NCI-H446 (cell line): ENCODE measurements around the gene ERICH4.
A peak's percentile ranks its signal among the peaks of the same experiment; 100 is the strongest.
"Not testable (repeated sequence)": the region's sequence is repeated elsewhere in the genome, so short reads cannot be mapped to it uniquely, and the experiment has no call there.

Experiments
- DNase-seq, 2 experiments: peaks; one replicate each; lab custom pipeline; 2025; lab: John Stamatoyannopoulos, UW

The ERICH4 gene

DNA sequence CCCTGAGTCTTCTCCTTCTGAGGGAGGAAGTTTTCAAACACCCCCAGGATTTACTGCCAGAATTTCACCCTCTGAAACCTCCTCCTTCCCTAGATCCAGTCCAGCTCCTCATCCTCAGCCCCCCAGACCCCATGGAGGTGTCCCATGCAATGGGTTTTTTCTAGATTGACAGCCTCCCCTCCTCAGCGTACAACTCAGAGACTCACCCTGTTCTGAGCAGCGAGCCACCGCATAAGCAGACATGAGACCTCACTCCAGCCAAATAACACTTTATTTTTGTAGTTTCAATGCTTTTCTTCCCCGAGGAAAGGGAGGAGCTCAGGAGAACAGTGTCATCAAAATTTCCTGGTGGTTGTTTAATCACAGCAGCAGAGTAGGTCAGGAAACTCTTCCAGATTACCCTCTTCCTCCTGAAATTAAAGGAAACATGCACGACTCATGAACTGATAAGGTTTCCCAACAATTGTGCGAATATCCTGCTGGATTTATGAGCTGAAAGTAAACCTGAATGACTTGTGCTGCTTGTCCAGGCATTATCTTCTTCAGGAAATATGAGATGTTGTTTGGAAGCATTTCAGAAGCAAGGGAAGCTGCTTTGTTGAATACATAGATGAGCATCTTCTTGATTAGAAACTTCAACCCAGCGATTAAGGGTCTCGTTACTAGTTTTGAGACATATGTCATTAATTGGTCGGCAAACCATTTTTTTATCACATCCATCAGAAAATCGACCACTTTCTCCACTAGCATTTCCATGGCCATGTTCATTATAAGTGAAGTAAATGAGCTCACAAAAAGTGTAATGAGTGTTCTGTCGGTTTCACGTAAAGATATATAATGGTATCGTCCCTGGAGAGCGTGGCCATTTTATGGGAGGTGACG, 36.2 kb downstream of the ERICH4 start:
- DNase-seq: peak in 1 of 2 experiments; percentile 16

DNA sequence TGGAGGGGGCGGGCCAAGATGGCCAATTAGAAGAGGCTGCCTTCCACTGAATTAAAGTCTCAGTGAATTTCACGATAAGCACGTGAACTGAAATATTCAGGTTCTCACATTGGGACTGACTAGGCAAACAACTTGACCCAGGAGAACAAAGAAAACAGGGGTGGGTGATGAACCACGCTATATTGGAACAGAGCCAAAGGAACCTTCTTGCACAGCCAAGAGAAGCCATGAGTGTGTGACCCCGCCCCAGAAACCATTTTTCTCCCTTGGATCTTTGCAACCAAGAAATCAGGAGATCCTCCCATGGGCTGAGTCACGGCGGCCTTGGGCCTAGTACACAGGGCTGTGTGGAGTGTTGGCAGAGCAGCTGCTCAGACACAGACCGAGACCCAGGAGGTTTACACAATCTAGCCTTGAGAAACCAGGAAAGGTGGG, 36.8 kb downstream of the ERICH4 start:
- peak; percentile 16 to 62 for DNase-seq

DNA sequence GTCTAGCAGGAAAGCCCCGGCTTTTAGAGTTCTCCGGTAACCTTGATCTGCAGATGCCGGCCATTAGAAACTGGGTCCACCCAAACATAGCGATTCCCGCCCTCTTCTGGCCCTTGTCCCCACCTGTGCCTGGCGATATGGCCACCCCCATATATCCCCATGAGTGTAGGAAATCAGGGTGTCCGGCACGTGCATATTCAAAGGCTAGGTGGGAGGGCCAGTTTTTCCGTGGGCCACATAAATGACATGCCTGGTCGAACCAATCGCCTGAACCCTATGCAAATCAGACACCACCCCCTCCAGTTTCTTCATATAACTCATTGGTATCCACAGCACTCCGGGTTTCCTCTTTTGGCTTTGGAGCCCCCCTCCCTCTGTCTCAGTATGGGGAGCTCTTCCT, 37.4 kb downstream of the ERICH4 start:
- DNase-seq: no peak

DNA sequence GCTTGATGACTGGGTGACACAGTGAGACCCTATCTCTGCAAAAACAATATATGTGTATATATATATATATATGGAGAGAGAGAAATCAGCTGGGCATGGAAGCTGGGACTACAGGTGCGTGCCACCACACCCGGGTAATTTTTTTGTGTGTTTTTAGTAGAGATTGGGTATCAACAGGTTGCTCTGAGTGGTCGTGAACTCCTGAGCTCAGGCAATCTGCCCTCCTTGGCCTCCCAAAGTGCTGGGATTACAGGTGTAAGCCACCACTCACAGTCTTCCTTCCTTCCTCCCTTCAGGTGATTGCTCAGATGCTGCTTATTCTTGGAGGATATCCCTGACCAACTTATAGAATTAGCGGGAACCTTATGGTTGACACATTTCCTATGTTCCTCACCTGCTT, 41.9 kb downstream of the ERICH4 start:
- no peak for DNase-seq

DNA sequence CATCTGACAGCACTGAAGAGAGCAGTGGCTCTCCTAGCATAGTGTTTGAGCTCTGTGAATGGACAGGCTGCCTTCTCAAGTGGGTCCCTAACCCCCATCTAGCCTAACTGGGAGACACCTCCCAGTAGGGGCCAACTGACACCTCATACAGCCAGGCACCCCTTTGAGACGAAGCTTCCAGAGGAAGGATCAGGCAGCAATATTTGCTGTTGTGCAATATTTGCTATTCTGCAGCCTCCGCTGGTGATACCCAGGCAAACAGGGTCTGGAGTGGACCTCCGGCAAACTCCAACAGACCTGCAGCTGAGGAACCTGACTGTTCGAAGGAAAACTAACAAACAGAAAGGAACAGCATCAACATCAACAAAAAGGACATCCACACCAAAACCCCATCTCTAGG, 44.0 kb downstream of the ERICH4 start:
- DNase-seq: not testable (repeated sequence)

DNA sequence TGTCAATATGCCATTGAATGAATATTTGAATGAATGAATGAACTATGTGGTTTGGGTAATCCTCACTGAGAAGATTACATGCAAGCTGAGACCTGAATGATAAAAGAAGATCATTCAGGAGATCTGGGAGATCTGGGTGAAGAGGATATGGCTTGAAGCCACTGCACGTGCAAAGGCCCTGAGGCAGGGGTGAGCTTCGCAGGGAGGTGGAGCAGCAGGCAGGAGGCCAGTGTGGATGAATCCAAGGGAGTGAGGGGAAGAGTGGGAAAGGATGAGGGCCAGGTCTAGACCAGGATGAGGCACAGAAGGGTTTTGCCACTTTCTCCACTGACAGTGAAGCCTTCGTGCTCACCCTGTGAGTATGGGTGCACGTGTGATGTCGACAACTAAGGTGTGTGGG, 49.9 kb downstream of the ERICH4 start:
- no peak for DNase-seq
